Measurements from ENCODE around the gene ZDHHC22.

DNA sequence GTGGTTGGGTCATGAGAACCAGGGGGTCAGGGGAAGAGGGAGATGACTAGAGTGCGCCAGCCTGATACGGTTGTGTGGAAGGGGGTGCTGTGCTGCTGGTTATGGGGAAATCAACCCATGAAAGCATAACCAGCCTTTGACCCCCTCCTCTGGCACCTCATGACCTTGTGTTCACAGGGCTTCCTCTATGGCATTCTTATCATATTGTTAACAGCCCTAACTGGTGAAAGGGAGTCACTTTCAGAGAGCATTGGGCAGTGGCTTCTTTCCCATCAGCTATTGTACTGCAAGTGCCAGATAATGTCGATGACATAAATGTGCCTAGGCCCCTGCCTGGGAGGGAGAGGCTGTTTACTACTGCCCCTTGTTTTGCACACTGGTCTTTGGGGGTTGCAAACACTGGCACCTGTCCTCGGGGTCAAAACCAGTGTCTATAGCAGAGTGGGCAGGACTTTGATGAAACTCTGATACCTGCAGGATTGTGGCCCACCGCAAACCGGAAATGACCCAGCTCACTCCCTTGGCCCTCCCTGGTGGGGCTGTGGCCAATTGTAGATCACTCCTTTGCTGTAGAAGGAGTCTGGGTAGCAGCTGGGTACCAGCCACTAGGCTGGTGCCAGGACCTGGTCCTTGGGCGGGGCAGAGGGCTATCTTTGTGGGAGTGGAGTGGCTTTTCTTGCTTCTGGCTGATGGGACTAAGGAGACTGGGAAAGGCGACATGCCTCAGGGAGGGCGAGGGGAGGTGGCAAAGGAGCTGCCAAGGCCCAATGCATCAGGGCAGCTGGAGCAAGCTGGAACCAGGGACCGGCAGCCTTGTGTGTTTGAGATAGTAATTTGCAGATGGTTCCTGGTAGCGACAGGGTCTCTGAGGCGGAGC, 39.4 kb upstream of the ZDHHC22 start:
- TF ChIP-seq CTCF (IDR thresholded peaks at IDR 0.05) (no peak), ZFX (IDR thresholded peaks at IDR 0.05; ENCODE audit: borderline replicate concordance) (no peak)

Measured in 22Rv1 (cell line).